Midbrain (tissue), 1 donor: ENCODE results near the gene EEA1.
"Not testable (repeated sequence)": the region's sequence is repeated elsewhere in the genome, so short reads cannot be mapped to it uniquely, and the experiment has no call there.

Experiments
- DNase-seq: peaks from one replicate; lab custom pipeline; 2025; lab: John Stamatoyannopoulos, UW

Gene EEA1

DNA sequence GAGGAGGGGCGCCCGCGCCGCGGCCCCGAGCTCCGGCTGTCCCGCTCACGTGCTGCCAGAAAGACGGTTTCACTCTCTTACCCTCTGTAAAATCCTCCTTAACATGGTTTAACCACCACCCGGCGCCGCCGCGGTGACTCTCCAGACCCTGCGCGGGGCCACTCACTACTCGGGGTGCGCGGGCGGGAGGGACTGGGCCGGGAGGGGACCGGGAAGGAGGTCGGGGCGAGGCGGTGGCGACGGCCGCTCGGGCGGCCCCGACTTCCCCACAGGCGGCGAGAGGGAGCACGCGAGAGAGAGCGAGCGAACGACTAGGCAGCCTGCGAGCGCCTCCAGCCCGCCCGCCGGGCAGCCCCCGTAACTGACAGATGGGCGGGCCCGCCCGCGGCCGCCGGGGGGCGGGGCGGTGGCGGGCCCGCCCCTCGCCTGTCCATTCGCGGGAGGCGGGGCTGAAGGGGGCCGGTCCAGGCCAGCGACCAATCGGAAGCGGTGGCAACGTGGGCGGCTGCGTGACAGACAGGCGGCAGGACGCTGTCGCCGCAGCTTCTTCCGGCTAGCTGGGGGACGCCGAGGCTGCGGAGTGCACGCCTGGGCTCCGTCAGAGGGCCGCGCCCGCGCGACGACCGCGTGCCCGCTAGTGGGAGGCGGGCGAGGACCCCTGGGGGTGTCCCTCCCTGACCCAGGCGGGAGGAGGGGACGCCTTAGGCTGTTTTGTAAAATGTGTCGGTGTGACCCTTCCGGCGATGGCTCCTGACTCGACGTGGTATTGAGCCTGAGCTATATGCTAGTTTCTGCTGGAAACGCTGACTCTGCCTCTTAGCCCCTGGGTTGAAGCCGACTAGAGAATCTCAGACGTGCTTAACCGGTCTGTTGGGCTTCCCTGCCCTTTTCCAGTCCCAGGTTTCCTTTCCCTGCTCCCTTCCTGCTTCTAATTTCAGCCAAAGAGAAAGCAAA lies at the start of gene EEA1:
EEA1 (minus strand) TSS at position 334 of the 954 bp plus-strand sequence; CDS start at position 105, 229 bp downstream.
- DNase-seq = peak; percentile 97

DNA sequence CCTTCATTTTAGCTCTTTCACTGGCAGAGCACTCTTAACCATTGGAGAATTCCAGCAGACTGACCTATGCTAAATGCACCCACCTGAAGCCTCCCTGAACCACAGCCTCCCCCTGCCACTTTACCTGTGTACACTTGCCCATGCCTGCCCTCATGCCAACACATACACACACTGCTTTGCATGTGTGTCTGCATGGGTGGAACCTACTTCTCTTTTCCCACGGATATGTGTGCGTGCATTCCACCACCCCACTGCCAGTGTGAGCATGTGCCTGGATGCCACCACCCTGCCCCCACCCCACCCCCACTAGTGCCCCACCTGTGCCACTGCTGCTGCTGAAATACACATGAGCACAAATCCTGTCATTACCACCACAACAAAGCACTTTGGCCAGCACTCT lies 49.5 kb upstream of the EEA1 start:
- no peak for DNase-seq

DNA sequence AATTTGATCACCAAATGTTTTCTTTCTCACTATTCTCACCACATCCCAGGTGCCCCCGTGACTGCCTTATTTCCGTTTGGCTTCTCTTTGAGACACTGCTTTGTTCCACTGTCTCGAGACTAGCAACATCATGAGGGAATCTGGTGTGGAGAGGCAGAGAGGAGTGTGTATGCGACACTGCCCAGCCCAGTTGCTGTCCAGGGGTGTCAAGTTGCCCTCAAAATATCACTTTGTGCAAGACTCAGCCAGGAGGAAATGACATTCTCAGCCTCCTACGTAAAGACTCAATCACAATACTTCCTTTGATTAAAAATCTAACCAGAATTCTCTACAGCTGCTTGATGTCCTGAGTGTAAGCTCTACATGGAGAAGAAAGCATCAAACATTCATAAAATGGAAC lies 48.2 kb upstream of the EEA1 start:
- DNase-seq = no peak

DNA sequence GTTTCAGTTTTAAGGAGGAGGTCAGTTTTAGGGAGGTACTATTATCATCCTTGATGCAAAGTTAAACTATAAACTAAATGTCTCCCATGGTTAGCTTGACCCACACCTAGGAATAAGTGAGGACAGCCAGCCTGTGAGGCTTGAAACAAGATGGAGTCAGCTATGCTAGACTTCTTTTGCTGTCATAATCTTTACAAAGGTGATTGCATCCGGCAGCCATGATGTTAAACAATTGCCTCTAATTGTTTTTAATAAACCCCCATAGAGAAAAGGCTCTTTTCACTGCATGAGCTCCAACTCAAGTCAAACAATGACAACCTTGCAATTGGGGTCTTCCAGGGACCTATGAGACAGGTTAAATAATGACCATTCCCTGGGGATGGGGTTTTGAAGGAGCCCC lies 45.7 kb upstream of the EEA1 start:
- DNase-seq = no peak

DNA sequence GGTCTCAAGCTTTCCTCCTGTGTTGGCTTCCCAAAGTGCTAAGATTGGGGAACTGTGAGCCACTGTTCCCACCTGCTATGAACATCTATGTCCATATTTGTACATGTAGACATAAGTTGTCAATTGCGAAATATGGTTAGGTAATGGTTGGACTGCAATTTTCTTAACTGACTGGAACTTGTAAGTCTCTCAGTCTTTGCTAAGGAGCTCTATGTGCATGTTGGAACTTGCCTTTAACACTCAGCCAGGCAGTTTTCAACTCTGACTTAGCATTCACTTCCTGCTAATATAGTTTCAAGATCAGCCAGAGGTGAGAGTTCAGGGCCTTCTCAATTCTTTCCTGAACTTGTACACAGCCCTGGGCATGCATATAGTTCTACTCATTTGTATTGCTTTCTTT lies 44.5 kb upstream of the EEA1 start:
- no peak for DNase-seq

DNA sequence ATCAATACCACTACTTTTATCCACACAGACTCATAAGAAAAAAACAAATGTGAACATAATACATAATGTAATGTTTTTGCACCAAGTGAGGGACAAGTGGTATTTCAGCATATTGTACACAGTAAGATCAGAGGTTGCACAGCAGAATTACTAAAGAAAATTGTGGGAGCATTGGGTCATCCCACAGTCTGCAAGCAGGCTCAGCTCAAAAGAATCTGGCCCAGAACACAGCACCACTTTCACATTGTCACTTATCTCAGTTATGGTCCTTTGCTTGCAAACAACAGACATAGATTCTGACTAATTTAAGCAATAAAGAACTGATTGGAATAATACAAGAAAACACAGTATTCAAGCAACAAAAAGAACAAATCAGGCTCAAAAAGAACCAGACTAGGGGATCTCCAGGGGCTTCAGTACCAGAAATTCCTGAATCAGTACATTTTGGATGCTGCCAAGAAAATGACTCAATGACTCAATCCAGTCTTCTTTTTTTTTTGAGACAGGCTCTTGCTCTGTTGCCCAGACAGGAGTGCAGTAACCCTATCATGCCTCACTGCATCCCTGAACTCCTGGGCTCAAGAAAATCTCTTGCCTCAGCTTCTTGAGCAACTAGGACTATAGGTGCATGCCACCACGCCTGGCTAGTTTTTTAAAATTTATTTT lies 42.9 kb upstream of the EEA1 start:
- DNase-seq = no peak

DNA sequence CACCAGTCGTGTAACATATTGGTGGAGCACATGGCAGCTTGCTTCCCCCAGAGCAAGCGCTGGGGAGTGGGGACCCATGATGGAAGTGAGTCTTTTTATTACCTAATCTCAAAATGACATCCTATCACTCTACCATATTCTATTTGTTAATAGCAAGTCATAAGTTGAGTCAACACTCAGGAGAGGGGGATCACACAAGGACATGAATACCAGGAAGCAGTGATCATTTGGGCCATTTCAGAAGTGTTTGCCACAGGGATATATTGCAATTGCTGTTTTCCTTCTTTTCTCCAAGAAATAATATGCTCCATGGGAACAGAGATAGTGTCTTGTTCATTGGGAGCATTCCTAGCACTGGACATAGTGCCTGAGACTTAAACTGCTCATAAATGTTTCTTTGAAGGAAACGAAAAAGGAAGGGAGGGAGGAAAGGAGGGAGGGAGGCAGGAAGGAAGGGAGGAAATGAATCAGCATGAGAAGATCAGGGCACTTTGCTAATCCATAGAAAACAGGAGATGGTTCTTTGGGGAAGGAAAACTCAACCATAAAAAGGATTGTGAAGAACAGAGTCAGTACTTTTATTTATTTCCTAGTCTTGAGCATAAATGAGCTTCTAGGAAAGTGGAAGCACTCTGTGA lies 39.2 kb upstream of the EEA1 start:
- DNase-seq = no peak

DNA sequence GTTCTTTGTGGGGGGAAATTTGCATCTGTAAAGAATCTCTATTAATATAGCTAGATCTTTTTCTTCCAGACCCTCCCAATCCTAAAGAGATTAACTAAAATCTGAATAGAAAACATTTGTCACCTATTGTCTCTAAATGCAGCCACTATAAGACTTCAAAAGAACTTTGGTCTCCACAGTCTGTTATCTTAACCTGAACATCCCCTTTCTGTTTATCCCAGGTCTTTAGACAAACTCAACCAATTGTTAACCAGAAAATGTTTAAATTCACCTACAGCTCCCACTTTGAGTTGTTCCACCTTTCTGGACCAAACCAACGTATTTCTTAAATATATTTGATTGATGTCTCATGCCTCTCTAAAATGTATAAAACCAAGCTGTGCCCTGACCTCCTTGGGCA lies 35.3 kb upstream of the EEA1 start:
- not testable (repeated sequence) for DNase-seq

DNA sequence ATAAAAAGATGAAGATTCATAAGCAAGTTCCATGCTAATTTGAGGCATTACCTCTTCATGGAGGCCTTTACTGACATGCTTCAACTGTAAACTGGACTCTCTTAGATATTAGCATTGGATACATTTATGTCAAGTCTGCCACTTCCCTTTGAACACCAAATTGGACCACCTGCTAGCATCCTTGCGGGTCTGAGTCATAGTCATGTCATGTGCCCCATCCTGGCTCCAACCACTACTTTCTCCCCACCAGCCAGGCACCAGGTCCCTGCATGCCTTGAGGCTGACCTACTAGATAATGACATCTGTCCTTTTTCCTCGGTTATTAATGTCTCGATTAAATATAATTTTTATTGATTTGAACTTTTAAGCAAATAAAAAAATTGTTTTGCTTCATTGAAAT lies 32.9 kb upstream of the EEA1 start:
- DNase-seq = no peak

DNA sequence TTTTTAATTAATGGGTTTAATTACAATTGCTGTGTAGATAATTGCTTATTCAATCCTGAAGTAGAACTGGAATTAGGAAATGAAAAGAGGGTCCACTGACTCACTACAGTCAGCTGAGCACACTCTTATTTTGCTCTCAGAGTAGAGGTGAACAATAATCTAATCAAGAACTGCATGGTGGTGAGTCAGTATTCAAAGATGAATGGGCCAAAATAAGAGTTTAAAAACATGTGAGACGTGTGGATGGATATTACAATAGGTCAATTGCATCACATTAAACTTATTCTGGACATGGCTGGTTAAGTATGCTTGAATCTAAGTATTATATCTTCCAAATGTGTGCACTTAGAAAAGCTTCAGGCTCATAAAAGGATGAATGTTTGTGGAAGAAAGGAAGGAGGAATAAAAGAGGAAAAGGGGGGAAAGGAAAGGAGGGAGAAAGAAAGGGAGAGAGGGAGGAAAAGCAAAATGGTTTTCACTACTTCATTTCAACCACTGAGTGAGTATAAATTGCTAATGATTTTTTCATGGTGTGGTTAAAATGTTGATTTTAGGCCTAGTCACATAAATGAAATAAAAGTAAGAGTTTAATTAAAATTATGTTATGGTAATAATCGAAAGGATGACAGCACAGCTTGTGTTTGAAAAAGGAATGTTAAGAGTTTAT lies 27.0 kb upstream of the EEA1 start:
- no peak for DNase-seq

DNA sequence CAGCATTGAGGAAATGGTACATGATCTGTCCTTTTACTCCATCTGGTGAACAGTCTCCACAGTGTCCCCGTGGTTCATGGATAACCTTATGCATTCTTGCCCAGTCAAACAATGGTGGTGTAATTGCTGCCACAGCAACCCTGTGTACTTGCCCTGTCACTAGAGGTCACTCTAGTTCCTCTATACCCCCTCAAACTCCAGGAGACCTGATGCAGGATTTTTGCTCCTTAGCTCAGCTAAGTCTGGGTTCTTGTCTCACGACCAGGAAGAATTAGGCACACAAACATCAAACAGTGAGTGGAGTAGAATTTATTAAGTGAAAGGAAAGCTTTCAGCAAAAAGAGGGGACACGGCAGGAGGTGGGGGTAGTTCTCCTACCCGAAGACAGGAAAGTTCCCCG lies 24.7 kb upstream of the EEA1 start:
- DNase-seq = no peak

DNA sequence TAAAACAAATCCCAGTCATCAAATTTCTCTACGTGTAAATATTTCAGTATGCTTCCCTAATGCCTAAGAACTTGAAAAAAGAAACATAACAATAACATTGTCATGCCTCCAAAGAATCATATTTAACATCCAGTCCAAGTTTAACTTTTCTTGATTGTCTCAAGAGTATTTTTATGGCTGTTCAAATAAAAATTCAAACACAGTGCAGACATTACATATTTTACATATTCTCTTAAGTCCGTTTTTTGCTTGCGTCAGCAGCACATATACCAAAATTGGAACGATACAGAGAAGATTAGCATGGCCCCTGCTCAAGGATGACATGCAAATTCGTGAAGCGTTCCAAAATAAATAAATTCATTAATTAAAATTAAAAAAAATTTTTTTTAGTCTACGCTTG lies 23.3 kb upstream of the EEA1 start:
- no peak for DNase-seq

DNA sequence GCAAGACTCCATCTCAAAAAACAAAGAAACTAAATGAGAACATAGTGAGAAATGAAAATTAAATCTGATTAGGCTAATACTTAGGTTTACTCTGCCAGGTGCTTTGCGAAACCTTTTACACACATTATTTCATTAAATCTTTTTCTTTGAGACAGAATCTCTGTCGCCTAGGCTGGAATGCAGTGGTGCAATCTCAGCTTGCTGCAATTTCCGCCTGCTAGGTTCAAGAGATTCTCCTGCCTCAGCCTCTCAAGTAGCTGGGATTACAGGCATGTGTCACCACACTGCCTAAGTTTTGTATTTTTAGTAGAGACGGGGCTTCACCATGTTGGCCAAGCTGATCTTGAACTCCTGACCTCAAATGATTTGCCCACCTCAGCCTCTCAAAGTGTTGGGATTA lies 21.9 kb upstream of the EEA1 start:
- DNase-seq = no peak

DNA sequence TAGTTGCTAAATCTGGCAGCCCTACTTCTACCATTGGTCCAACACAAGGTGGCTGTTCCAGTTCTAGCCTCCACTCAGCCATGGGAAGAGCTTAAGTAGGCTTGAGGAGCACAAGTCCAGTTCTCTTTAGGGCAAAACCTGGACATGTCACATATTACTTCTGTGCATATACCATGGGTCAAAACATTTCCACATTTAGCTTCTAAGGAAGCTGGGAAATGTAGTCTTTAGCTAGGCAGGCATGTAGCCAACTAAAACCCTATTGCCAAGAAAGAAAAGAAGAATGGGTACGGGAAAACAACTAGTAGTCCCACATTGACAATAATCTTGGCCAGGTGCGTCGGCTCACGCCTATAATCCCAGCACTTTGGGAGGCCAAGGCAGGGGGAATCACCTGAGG lies 20.9 kb upstream of the EEA1 start:
- no peak for DNase-seq

DNA sequence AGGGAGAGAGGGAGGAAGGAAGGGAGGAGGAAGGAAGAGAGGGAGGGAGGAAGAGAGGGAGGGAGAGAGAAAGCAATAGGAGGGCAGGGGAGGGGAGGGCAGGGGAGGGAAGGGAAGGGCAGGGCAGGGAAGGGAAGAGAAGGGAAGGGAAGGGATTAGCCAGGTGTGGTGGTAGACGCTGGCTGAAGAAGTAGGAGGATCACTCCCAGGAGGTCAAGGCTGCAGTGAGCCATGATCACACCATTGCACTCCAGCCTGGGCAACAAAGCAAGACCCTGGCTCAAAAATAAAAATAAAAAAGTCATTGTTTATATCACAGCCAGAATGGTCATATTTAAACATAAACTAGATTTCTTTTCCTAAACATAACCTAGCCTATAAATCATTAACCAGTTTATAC lies 20.4 kb upstream of the EEA1 start:
- no peak for DNase-seq

DNA sequence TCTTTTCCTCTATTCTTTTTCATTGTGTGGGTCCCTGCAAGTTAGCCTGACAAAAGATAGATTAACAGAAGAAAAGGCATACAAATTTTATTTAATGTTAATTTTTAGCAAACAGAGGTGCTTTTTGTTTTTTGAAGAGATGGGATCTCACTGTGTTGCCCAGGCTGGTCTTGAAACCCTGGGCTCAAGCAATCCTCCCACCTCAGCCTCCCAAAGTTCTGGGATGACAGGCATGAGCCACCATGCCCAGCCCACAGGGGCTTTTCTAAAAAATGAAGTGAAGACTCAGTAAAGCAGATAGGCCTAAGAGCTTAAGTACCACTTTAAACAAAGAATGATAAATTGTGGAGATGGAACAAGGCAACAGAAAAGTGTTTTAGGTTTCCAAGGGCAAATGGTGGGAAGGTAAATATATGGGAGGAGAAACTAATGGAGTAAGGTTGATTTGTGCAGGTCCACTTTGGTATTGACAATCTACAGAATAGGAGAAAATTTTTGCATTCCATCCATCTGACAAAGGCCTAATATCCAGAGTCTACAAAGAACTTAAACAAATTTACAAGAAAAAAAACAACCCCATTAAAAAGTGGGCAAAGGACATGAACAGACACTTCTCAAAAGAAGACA lies 18.6 kb upstream of the EEA1 start:
- no peak for DNase-seq

DNA sequence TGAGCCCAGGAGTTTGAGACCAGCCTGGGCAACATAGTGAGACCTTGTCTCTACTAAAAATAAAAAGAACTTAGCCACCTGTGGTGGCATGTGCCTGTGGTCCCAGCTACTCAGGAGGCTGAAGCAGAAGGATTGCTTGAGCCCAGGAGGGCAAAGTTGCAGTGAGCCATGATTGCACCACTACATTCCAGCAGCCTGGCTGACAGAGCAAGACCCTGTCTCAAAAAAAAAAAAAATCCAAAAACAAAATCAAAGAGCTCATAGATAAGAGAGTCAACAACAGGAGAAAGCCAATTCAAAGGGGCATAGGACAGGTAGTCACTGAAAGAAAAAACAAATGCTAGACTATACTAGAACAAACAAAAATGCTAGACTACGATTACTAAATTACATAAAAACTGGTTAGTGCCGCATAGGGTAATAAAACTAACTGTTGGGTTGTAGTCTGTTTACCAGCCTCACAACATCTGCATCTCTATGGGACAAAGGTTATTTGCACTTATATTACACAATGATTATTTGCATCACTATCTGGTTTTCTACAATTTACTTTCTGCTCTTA lies 16.6 kb upstream of the EEA1 start:
- DNase-seq = no peak

DNA sequence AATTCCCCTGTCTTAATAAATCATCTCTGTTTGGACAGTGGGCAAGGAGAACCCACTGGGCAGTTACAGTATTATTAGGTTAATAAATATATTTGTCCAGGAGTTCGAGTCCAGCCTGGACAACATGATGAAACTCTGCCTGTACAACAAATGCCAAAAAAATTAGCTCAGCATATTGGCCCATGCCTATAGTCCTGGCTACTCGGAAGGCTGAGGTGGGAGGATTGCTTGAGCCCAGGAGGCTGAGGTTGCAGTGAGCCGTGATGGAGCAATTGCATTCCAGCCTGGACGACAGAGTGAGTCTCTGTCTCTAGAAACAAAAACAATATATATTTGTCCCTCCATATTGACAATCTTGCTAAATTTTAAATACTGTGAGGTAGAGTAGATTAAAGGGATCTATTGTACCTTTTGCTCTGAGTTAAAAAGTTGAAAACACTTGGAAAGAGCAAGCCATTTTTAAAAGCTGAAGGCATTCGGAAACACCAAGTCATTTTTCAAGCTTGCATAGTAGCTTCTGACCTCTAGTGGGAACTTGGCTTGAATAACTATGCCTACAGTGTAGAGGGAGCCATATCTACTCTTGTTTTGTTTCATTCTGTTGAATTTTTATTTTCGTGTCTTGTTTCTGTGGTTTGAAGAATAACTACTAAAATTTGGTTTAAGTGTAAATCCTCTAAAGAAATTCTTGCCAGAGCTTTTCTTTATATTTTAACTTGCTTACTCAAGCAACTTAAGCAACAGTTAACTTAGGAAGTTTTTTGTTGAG lies 14.6 kb upstream of the EEA1 start:
- peak; percentile 4 for DNase-seq

DNA sequence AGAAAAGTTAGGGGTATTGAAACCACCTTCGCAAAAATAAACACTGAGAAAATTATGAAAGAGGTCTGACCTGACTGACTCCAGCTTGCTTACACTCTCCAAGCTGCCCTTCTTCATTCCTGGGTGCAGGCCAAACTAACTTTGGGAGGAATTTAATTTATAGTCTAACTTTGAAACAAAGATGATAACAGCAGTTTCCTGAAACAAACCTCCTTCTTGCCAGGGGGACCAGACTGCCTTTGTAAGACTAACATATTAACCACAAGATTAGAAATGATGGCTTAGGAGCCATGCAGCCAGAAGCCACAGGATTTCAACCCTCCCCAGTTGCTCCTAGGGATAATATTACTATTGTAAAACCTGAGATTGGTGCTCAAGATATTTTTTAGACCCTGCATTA lies 13.8 kb upstream of the EEA1 start:
- no peak for DNase-seq

DNA sequence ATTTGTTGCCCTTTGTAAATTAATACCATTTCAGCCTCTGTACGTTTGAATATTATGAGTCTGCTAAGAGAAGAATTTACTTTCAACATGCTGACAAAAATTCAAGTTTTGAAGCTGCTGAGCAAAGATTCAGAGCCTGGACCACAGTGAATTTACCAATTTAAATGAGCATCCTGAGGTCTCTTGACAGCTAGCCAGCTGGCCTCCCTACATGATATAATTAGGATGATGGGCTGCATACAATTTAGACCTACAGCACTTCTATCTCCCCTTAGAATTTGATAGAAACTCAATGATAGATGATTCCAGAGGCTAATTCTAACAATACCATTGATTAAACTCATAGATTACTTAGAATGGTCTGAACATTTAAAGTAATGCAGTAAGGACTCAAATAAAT lies 10.0 kb upstream of the EEA1 start:
- DNase-seq = no peak

DNA sequence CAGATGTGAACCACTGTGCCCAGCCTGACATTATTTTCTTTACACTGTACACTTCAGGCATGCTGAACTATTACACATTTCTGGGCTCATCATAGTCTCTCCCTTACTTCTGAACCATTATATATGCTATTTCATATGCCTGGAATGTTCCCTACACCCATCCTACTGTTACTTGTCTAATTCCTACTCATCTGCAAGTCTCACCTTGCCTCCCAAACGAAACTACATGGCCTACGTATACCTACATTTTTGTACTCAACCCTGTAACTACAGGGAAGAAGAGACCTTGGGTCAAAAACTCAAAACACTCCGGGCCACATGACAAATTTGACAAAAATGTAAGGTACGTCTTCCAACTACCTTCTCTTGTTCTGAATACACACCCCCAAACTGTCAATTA lies 9.5 kb upstream of the EEA1 start:
- no peak for DNase-seq
